Measurements from ENCODE around the gene RAB33A.

The RAB33A gene

GRCh38 chrX:130196466-130196865 is 24.7 kb downstream of the RAB33A start:
- no peak for TF ChIP-seq CTCF (conservative IDR thresholded peaks at IDR 0.05; ENCODE audit: low read length)
- no peak overlapping the region for H3K4me3 ChIP-seq (ENCODE audit: low read length)
- peak; percentile 65 for DNase-seq (ENCODE audit: low read depth)

GRCh38 chrX:130197464-130197863 is 25.7 kb downstream of the RAB33A start:
- DNase-seq (ENCODE audit: low read depth) = peak; percentile 34
- H3K4me3 ChIP-seq (ENCODE audit: low read length) = no peak overlapping the region
- no peak for TF ChIP-seq CTCF (conservative IDR thresholded peaks at IDR 0.05; ENCODE audit: low read length)

GRCh38 chrX:130204647-130205046 is 32.9 kb downstream of the RAB33A start:
- no peak for TF ChIP-seq CTCF (conservative IDR thresholded peaks at IDR 0.05; ENCODE audit: low read length)
- H3K4me3 ChIP-seq (ENCODE audit: low read length) = no peak overlapping the region
- no peak for DNase-seq (ENCODE audit: low read depth)

- no peak for TF ChIP-seq CTCF (conservative IDR thresholded peaks at IDR 0.05; ENCODE audit: low read length)
- no peak overlapping the region for H3K4me3 ChIP-seq (ENCODE audit: low read length)
Measured at GRCh38 chrX:130211415-130212186, 39.8 kb downstream of the RAB33A start.

GRCh38 chrX:130212371-130212770 is 40.6 kb downstream of the RAB33A start:
- no peak for TF ChIP-seq CTCF (conservative IDR thresholded peaks at IDR 0.05; ENCODE audit: low read length)
- DNase-seq (ENCODE audit: low read depth) = no peak
- no peak overlapping the region for H3K4me3 ChIP-seq (ENCODE audit: low read length)

More at GRCh38 chrX:130211415-130212186, 39.8 kb downstream of the RAB33A start:
- no peak for DNase-seq (ENCODE audit: low read depth)

GRCh38 chrX:130213376-130213775 is 41.6 kb downstream of the RAB33A start:
- no peak for TF ChIP-seq CTCF (conservative IDR thresholded peaks at IDR 0.05; ENCODE audit: low read length)
- DNase-seq (ENCODE audit: low read depth) = no peak
- no peak overlapping the region for H3K4me3 ChIP-seq (ENCODE audit: low read length)

- TF ChIP-seq CTCF (conservative IDR thresholded peaks at IDR 0.05; ENCODE audit: low read length) = no peak
- H3K4me3 ChIP-seq (ENCODE audit: low read length) = no peak overlapping the region
- peak; percentile 1 for DNase-seq (ENCODE audit: low read depth)
Measured at GRCh38 chrX:130216320-130216719, 44.6 kb downstream of the RAB33A start.

Measured in AG10803 (cell line).